ENCODE results near the gene MAPK8IP3.

Gene MAPK8IP3

GRCh38 chr16:1705688-1706385 is at the start of gene MAPK8IP3:
TSS of gene MAPK8IP3 (plus strand) at chr16:1706195. CDS start at chr16:1706340, 145 bp downstream.
- peak; percentile 91 for DNase-seq (ENCODE audit: low spot score)

DNA sequence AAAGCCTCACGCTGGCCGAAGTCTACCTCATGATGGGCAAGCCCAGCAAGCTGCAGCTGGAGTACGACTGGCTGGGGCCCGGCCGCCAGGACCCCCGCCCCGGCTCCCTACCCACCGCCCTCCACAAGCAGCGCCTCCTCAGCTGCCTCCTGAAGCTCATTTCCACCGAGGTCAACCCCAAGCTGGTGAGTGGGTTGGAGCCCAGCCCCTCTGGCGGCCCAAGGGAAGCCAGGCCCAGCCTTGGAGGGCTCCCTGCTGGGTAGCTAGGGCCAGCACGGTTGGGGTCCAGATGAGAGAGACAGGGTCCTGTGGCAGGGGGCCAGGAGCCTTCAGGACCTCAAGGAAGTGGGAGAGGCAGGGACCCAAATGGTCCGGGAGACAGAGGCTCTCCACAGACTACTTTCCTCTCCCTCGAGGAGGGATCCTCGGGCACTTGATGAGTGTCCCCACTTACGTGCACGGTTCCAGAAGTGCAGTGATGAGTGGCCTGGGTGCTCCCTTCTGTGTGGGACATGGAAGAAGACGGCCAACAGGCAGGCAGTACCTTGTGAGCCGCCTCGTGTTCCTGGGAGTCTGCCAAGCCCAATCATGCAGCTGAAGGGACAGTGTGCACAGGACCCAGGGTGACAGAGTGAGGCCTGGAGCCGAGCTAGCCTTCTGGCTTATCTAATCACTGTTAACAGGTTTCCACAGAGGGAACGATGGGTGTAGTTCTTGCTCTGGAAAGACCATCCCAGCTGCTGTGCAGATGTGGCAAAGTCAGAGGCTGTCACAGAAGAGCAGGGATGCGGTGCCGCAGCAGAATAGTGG is 49.0 kb upstream of the MAPK8IP3 start:
- no peak for DNase-seq (ENCODE audit: low spot score)

DNA sequence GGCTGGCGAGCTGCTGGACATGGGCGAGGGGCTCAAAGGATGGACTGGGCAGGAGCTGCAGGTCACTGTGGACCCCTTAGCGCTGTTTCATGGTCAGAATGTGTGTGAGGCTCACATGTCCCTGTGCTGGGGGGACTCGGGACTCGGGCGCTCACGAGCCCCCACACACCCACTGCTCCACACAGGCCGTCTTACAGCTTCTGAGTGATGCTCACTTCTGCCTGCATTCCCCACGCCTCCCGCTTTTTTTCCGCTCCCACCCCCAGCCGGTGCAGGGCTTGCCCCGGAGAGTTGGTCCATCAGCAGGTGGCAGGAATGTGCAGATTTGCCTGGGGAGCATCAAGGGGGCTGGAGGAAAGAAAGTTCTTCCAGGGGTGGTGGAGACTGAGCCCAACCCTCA is 48.2 kb upstream of the MAPK8IP3 start:
- DNase-seq (ENCODE audit: low spot score): no peak

DNA sequence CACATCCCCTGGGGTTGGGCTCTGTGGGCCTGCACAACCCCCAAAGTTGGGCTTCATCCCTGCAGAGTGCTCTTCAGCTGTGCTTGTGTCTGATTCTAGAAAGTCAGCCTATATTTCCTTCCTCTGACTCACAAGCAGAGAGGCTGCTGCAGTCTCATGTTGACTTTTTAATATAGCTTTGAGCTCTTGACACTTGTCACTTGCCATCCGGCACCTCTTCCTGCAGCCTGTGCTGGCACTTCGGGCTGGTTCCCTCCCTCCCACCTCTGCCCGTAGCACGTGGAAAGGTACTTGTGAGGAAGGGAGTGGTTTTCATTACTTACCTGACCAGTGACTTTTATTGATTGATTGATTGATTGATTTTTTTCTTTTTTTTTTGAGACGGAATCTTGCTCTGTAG is 47.0 kb upstream of the MAPK8IP3 start:
- no peak for DNase-seq (ENCODE audit: low spot score)

- no peak for DNase-seq (ENCODE audit: low spot score)
Measured at GRCh38 chr16:1661826-1662225, 44.2 kb upstream of the MAPK8IP3 start.

- no peak for DNase-seq (ENCODE audit: low spot score)
Measured at GRCh38 chr16:1662543-1662942, 43.5 kb upstream of the MAPK8IP3 start.

DNA sequence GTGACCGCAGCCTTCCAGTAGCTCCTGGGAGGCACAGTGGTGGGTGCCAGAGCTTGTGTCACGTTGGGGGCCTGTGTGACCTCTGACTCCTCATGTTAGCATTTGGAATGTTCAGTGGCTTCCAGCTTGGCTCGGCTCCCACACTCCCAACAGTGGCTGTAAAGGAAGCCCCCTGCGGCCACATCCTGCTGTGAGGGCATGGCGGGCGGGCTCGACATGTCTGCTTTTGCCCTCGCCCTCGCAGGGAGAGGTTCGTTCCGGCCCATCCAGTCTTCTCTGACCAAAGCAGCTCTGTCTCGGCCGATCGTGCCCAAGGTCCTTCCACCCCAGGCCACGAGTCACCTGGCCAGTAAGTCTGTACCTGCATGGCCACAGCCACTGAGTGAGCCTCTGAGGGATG is 40.2 kb upstream of the MAPK8IP3 start:
- DNase-seq (ENCODE audit: low spot score): no peak

- DNase-seq (ENCODE audit: low spot score): no peak
Measured at GRCh38 chr16:1666316-1666715, 39.7 kb upstream of the MAPK8IP3 start.

- DNase-seq (ENCODE audit: low spot score): no peak
Measured at GRCh38 chr16:1667271-1667670, 38.7 kb upstream of the MAPK8IP3 start.

DNA sequence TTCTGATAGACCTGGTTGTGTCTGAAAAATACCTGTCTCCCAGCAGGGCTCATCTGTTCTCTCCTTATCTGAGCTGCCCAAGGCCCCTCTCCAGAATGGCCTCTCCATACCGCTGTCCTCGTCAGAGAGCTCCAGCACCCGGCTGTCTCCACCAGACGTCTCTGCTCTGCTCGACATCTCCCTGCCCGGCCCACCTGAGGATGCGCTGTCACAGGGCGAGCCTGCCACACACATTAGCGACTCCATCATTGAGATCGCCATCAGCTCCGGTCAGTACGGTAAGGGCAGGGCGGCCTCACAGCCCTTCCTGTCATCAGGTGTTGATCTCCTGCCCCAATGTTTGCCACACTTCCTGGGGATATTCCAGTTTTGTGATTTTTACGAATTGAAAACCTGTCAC is 38.1 kb upstream of the MAPK8IP3 start:
- DNase-seq (ENCODE audit: low spot score): no peak

DNA sequence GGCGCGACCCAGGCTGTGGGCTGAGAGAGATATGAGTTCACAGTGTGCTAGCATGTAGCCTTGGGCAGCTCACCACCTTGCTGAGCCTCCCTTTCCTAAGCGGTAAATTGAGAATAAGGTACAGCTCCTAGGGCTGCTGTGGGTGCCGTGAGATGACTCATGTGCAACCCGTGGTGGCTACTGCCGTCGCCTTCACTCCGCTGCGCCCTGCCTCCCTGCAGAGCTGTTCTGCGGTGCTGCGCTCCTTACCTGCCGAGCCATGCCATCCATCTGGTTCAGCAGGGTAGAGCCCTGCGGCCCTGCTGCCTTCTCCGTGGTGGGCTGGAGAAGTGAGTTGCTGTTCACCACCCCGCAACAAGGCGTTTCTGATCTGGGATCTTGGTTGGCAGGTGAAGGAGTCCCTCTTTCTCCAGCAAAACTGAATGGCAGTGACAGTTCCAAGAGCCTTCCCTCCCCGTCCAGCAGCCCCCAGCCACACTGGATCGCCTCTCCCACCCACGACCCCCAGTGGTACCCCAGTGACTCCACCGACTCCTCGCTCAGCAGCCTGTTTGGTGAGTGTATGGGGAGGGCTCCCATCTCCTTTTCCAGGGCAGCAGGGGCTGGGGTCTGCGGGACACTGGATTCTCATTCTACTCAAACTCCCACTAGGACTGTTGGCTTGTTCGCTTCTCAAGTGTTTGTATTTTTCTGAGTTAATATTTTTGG is 37.2 kb upstream of the MAPK8IP3 start:
- no peak for DNase-seq (ENCODE audit: low spot score)

GRCh38 chr16:1669698-1670097 is 36.3 kb upstream of the MAPK8IP3 start:
- no peak for DNase-seq (ENCODE audit: low spot score)

- no peak for DNase-seq (ENCODE audit: low spot score)
Measured at GRCh38 chr16:1670371-1670770, 35.6 kb upstream of the MAPK8IP3 start.

DNA sequence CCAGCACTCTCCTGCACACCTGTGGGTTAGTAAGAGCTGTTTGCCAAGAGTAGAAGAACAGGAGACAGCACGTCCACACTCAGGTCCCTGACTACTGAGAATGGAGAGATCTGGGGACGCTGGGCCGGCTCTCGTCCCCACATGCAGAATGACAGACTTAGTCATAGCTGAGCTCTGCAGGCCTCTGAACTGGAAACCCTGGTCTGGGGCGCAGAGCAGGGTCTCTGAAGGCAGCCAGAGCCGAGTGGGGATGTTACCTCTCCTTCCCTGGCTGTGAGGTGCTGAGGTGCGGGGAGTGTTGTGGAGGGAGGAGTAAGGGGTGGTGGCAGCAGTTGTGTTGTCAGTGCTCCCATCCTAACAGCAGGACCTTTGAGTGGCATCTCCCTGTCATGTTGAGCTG is 35.1 kb upstream of the MAPK8IP3 start:
- DNase-seq (ENCODE audit: low spot score): no peak

GRCh38 chr16:1673424-1674151 is 32.4 kb upstream of the MAPK8IP3 start:
- no peak for DNase-seq (ENCODE audit: low spot score)

DNA sequence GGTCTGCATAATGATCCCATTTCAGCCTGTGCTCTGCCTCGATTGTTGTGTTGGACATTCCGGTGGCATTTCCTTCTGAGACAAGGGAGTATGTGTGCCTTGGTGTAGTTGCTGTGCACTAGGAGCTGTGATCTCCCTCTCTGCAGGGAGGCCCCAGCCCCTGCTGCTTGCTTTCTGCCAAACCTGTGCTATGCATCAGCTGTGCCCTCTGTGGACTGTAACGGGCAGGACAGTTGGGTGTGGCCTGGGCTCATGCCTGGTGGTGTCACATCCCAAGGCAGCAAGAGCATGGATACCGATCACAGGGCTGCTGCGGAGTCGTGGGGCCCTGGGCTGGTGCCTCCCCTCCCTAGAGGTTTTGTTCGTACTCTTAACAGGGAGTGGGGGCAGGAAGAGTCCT is 31.7 kb upstream of the MAPK8IP3 start:
- DNase-seq (ENCODE audit: low spot score): no peak

DNA sequence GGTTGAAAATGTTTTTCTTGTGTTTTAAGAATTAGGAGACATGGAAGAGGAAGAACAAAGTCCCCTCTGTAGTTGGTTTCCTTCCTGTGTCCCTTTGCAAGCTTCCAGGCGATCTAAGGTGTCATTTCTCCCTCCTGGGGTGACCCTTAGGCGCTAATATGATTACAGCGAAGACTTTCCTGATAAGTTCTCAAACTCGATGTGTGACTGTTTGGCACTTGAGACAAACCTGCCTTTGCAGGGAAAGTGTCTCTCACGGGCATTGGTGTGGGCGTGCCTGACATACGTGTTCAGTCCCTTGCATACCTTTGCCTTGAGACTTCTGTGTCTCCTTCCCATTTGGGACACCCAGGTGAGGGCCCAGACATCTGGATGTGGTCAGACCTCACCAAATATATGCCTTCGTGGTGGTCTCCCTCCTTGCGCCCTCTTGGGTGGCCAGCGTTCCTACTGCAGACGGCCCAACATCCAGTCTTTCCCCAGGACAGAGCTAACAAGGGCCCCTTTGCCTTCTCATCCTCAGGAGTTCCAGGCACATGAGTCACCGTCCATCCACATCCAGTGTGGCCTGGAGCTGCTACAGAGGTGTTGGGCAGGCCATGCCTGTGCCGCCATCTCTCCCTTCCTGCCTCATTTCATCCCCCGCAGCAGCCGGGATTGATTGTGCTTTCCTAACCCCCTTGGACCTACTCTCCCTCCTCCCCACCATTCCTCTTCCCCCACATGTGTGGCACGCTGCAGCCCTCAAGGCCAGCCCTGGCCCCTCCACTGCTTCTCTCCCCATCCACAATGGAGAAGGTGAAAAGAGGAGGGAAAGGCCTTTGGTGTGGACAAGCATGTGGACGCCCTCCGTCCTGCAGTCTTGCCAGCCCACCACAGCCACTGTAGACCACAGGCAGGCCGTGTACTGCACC is 31.0 kb upstream of the MAPK8IP3 start:
- no peak for DNase-seq (ENCODE audit: low spot score)

DNA sequence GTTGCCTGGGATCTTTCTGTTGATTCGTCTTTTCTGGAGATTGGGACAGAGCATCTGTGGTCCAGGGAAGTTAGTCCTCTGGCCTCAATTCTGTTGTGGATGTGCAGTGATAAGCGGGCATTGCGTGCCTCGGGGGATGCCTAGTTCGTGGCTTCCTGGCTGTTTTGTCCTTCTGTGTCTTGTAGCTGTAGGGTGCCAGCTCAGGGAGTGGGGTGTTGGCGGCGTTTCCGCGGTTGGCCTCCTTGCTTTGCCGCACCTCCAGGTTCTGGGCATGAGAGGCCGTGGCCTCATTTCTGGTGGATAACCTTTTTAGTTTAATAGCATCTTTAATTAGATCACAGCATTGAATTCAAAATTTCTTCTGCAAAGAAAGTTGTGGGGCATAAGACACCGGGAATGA is 29.3 kb upstream of the MAPK8IP3 start:
- no peak for DNase-seq (ENCODE audit: low spot score)

DNA sequence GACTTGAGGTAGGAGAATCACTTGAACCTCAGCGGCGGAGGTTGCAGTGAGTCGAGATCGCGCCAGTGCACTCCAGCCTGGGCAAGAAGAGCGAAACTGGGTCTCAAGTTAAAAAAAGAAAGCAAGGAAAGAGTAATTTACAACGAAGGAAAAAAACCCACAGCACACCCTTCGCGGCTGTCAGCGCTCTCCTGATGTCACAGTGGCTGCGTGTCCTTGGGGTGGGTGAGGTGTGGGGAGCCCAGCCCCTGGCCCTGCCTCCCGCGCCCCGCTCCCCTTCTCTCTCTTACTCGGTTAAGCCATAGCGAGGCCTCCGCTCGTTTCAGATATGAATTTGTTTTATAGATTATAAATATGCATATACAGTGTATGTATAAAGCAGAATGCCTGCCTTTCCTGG is 28.7 kb upstream of the MAPK8IP3 start:
- DNase-seq (ENCODE audit: low spot score): no peak

DNA sequence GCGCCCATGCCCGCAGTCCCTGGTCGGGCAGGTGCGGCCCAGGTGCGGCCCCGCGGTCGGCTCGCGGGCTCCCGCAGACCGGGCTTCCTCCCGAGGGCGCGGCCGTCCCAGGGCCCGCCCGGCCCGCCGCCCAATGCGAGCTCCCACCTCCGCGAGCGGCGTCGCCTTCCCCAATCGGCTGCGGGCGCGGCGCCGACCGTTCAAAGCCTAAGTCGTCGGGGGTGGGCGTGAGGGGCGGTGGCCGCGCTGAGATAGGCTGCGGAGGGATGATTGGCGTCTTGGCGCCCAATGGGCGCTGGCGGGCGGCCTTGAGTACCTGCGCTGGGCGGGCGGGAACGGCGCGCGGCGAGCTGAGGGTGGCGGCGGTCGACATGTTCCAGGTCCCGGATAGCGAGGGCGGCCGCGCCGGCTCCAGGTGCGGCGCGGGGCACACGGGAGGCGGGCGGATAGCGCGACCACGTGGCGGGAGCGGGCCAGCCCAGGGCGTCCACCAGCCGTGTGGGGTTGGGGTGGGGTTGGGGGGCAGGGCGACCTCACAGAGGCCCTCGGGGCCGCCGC is 28.0 kb upstream of the MAPK8IP3 start, which contains the start of gene JPT2:
Gene JPT2, plus strand, starts transcription at position 338 of the 558 bp plus-strand sequence. Its CDS starts 34 bp downstream, at position 372.
- peak; percentile 97 for DNase-seq (ENCODE audit: low spot score)

All from LoVo (cell line).